Glomerular visceral epithelial cell (primary cell): ENCODE measurements around the gene BOLA1.
"Not testable (repeated sequence)": the region's sequence is repeated elsewhere in the genome, so short reads cannot be mapped to it uniquely, and the experiment has no call there.

Source experiments
- DNase-seq: peaks from one replicate; pipeline ENCODE4 v3.0.0-alpha.2; 2016; ENCODE audit errors: extremely low spot score

The BOLA1 gene, protein sequence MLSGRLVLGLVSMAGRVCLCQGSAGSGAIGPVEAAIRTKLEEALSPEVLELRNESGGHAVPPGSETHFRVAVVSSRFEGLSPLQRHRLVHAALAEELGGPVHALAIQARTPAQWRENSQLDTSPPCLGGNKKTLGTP

DNA sequence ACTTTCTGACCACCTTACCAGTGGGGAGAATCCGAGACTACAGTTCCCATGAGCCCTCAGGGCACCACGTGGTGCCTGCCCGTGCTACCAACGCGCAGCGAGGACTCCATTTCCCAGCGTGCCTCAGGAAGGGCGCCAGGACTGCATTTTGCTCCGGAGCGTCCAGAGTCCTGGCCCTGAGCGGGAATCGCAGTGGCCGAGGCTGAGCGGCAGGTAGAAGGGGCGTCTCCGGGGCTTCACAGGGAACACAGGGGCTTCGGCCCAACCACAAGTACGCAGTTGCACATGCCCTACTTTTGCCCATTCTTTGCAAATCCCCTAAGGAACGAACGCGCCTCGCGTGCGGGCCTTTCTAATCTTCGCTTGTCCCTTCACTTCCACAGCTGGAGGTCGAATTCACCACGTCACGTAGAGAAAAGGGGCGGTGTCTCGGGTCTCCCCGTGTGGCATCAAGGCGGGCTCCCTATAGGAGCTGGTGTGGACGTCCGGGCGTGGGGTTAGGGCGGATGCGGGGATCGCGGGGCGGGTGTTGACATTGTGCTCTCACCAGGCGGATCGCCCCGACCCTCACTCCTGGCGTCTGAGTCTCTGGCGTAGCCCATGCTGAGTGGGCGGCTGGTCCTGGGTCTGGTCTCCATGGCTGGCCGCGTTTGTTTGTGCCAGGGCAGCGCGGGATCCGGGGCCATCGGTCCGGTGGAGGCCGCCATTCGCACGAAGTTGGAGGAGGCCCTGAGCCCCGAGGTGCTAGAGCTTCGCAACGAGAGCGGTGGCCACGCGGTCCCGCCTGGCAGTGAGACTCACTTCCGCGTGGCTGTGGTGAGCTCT lies at the start of gene BOLA1:
Gene BOLA1 (plus strand): TSS at position 109 of the 825 bp plus-strand sequence. CDS start 492 bp downstream, at position 601.
- peak; percentile 88 for DNase-seq

- peak; percentile 2 for DNase-seq
Measured at GRCh38 chr1:149849947-149850360, 49.4 kb upstream of the BOLA1 start.

DNA sequence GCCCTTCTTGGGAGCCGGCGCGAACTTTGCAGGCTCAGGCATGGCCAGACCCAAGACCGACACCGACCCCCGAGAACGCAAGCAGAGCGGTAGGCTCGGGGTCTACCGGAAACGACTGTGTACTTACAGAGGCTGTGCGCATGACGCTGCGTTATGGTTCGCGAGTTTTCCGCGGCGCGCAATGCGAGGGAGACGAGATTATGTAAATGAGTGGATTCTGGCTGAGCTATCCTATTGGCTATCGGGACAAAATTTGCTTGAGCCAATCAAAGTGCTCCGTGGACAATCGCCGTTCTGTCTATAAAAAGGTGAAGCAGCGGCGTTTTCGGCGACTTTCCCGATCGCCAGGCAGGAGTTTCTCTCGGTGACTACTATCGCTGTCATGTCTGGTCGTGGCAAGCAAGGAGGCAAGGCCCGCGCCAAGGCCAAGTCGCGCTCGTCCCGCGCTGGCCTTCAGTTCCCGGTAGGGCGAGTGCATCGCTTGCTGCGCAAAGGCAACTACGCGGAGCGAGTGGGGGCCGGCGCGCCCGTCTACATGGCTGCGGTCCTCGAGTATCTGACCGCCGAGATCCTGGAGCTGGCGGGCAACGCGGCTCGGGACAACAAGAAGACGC lies 48.5 kb upstream of the BOLA1 start:
- DNase-seq: not testable (repeated sequence)

DNA sequence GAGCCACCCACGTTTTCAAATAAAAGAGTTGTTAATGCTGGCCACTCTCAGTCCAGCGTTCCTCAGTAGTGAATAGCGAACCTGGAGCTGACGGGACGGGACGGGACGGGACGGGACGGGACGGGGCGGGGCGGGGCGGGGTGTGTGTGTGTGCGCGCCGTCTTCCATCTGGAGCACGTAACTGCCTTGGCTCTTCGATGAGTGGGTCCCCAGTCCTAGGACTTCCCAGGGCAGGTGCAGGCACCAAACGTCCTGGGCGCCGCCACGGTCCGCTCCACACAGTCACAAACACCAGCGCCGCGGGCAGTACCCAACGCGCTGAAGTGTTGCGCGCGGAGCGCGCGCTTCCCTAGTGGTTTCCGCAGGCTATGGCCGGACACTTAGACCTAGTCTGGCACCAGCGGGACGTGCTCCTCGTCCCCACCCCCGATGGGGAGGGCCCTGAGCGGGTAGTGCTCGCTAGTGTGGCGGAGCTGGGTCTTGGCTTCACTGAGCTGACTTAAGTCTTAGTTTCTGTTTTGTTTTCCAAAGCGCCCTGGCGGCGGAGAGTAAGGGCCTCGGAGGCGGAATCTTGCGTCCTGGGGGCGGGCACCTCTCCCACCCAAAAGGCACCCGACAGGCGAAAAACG lies 47.7 kb upstream of the BOLA1 start:
- not testable (repeated sequence) for DNase-seq

DNA sequence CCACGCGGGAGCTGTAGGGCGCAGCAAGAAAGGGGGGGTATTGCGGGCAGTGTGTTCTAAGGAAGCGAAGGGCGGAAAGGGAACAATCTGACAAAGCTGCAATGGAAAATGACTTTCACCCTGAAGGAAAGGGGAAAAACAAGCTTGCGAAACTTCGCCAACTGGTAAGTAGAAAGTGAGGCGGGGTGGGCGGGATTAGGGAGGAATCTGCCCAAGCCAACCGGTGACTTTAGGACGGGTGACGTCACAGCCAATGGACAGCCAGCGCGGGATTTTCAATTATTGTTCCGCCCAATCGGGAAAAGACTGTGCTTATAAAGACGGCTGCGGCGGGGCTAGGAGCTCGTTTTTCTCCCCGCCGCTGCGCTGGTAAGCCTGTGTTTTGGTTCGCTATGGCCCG lies 47.1 kb upstream of the BOLA1 start:
- not testable (repeated sequence) for DNase-seq

DNA sequence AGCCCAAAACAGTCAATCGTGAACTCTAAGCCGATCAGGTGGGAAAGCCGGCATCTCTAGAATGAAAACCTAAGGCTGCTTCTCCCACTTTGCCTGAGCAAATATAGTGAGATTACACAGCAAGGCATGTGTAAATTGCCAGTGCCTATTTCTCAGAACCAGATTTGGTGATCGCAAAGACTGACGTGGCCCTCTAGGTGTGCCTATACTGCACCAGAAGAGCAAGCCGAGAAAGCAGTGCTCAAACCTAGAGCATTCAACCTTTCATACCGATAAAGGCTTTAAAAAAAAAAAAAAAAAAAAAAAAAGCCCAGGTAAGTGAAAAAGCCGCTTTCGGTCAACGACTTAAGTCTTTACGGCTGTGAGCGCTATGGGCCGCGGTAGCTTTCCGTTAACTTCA lies 39.1 kb upstream of the BOLA1 start:
- DNase-seq: not testable (repeated sequence)

- not testable (repeated sequence) for DNase-seq
Measured at GRCh38 chr1:149860684-149861496, 38.5 kb upstream of the BOLA1 start.

DNA sequence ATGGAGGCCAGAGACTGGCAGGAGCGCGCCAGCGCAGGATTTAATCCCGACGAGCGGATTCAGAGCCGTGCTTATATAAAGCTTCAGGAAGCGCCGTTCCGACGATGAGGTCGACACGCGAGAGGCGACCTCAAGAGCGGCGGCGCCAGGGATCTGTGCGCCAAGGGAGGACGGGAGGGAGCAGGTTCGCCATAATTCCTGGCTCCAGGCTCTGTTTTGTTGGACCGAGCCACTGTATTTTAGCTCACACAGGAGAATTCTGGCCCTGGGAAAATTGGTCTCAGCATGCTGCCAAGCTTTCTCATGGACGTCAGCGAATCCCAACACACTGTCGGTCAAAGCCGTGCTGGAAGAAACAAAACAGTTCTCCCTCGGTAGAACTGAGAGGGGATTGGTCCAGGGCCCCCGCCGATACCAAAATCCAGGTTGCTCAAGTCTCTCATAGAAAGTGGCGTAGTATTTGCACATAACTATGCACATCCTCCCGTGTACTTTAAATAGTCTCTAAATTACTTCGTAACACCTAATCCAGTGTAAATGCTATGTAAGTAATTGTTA lies 37.8 kb upstream of the BOLA1 start:
- DNase-seq: not testable (repeated sequence)

DNA sequence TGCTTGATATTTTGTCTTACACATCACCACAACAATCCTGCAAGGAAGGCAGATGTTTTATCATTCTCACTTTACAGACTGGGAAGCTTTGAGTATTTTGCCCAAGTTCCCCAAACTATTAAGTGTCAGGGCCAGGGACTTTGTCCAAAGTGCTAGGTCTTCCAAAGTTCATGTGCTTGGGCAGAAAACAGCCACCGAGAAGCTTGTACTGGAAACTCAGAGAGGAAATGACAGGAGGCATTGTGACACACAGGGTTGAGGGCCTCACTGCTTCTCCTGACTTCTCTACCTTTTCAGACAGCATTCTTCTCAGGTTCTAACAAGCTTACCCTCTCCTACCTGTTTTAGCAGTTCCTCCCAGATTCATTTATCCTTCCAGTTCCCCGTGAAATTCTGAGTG lies 32.5 kb upstream of the BOLA1 start:
- DNase-seq: not testable (repeated sequence)

DNA sequence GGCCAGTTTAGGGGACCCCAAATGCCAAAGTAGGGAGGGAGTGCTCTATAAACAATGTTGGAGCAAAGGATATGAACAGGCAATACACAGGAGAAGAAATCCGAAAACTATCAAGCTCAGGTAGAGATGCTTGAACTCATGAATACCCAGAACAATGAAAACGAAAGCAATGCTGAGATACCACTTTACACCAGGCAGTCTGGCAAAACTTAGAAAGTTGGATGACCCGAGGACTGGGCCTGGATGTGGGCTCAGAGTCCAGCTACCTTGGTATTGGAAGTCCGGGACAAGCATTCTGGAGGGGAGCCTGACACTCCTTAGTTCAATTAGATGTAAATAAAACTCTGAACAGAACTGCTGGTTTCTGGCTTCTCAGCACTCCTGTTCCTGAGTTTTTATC lies 26.3 kb upstream of the BOLA1 start:
- DNase-seq: not testable (repeated sequence)

DNA sequence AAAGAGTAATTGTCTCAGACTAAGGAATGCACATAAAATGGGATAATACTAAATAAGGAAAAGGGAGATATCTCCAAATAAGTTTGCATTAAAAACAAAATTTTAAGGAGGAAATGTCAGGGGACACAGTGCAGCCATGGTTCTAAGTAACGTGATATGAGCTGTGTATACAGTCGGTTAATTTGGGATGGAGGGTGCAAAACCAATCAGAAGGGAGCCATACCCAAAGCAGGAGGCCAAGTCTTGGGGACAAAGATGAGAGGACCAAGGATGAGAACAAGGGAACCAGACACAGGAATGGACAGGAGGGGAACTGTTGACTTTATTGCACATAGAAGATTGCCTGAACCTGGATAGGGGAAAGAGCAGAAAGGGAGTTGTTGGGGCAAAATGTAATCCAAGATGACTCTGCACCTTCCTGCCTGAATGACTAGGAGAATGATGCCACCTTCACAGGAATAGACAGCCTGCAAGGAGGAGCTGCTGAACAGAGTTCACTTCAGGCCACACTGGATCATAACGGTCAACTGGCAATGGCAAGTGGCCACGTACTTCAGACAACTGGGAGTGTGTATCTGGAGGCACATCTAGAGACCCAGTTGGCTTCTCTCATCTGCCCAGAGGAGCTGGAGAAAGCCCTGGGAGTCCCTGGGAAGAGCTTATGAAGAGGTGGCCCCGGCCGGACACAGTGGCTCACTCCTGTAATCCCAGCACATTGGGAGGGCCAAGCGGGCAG lies 22.0 kb upstream of the BOLA1 start:
- DNase-seq: no peak

- DNase-seq: no peak
Measured at GRCh38 chr1:149879556-149879955, 19.8 kb upstream of the BOLA1 start.

- DNase-seq: no peak
Measured at GRCh38 chr1:149881876-149882275, 17.5 kb upstream of the BOLA1 start.

GRCh38 chr1:149883598-149884247 lies 15.6 kb upstream of the BOLA1 start:
- no peak for DNase-seq

DNA sequence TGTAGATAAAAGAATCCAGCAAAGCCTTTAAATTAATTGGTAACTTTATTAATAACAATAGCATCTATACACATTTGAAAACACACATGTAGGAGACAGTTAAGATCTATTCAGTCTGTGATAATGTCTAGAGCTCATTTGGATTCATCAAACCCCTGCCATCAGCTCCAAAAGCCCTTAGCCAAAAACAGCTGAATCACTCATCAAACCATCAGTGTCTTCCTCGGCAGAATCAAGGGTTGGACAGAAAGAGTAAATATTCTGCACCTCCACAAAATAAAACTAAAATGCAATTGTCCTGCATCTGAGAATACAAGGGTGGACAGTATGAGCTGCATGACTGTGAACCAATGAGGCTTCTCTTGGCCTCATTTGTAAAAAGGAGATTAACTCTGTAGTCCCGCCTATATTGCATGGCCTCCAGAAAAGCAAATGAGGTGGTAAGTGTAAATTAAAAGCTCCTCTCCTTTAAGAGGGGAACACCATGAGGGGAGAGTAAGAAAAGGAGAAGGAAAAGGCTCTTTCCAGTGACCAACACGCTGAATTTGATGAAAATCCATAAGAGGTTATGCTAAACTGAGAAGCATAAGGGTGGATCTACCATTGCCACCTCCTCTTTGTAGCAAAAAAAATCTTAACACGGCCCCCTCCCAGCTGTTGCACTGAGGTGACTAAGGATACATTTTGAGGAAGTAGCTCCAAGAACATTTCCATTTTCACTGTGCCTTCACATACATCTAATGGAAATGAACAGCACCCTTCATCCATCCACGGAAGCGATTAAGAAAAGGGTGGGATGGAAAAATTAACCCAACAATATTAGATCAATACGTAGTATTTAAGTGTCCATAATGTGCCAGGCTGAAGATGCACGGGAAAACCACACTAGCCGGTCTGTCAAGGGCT lies 14.7 kb upstream of the BOLA1 start:
- DNase-seq: peak; percentile 39

- peak; percentile 77 for DNase-seq
Measured at GRCh38 chr1:149885339-149886120, 13.8 kb upstream of the BOLA1 start.

DNA sequence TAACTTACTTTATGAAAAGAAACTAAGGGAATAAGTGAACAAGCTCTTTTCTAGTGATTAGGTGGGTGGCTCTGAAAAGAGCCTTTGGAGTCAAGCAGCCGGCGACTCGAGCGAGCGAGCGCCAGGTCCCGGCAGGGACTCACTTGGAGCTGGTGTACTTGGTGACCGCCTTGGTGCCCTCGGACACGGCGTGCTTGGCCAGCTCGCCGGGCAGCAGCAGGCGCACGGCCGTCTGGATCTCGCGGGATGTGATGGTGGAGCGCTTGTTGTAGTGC lies 13.3 kb upstream of the BOLA1 start:
- DNase-seq: not testable (repeated sequence)
